ENCODE data around the gene TANC1. TPM values are rescaled to one million over a fixed set of nuclear protein-coding genes. Genes with fewer than 3 reads are reported as not detected.

The TANC1 gene
- total RNA-seq, 2 donors from 2014 or later, result 70.1 to 86.1 TPM

- Histone ChIP-seq H3K9me3 (no peaks in the 10 kb centered on the region), H3K4me1 (ENCODE audit: control insufficient read depth in 1 of 2, low read depth in 2 of 2) (peaks cover 0 to 24% of the 10 kb centered on the region in 2 donors), H3K27me3 (replicated peaks; ENCODE audit: insufficient read depth) (no peaks in the 10 kb centered on the region), H3K4me3 (no peak overlapping the region), H3K27ac (no peak overlapping the region), H3K36me3 (no peaks in the 10 kb centered on the region)
- ATAC-seq (ENCODE audit: insufficient number of reproducible peaks, low FRiP score, low read depth), result no peak
- no peak for DNase-seq (ENCODE audit: low spot score)
- TF ChIP-seq, protein P1, sequence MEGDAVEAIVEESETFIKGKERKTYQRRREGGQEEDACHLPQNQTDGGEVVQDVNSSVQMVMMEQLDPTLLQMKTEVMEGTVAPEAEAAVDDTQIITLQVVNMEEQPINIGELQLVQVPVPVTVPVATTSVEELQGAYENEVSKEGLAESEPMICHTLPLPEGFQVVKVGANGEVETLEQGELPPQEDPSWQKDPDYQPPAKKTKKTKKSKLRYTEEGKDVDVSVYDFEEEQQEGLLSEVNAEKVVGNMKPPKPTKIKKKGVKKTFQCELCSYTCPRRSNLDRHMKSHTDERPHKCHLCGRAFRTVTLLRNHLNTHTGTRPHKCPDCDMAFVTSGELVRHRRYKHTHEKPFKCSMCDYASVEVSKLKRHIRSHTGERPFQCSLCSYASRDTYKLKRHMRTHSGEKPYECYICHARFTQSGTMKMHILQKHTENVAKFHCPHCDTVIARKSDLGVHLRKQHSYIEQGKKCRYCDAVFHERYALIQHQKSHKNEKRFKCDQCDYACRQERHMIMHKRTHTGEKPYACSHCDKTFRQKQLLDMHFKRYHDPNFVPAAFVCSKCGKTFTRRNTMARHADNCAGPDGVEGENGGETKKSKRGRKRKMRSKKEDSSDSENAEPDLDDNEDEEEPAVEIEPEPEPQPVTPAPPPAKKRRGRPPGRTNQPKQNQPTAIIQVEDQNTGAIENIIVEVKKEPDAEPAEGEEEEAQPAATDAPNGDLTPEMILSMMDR (IDR thresholded peaks at IDR 0.05), result no peak
Measured at GRCh38 chr2:159154366-159154765, 185.9 kb downstream of the TANC1 start.

DNA sequence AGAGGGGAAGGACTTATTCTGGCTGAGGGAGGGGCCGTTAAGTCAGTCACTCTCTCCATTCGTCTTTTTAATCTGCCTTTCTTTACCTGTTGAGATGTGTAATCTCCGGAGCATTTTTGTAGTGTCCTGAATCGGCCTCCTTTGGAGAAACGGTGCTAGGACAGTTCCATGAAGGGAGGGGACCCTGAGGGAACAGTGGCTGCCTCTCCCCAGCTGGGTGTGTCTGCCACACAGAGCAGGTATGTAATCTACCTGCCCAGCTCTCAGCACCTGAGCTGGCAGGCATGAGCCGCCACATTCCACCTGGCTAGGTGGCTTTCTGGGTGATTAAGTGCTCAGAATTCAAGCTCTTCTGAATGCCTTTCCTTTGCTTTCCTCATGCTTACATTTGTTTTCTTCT lies 186.9 kb downstream of the TANC1 start:
- DNase-seq (ENCODE audit: low spot score) (no peak), ATAC-seq (ENCODE audit: insufficient number of reproducible peaks, low FRiP score, low read depth) (no peak)
- Histone ChIP-seq H3K27me3 (replicated peaks; ENCODE audit: insufficient read depth) (no peaks in the 10 kb centered on the region), H3K27ac (no peak overlapping the region), H3K4me1 (ENCODE audit: control insufficient read depth in 1 of 2, low read depth in 2 of 2) (peaks cover 0 to 20% of the 10 kb centered on the region in 2 donors), H3K4me3 (no peak overlapping the region), H3K36me3 (no peaks in the 10 kb centered on the region), H3K9me3 (no peaks in the 10 kb centered on the region)
- TF ChIP-seq, protein P1 (IDR thresholded peaks at IDR 0.05), result no peak

DNA sequence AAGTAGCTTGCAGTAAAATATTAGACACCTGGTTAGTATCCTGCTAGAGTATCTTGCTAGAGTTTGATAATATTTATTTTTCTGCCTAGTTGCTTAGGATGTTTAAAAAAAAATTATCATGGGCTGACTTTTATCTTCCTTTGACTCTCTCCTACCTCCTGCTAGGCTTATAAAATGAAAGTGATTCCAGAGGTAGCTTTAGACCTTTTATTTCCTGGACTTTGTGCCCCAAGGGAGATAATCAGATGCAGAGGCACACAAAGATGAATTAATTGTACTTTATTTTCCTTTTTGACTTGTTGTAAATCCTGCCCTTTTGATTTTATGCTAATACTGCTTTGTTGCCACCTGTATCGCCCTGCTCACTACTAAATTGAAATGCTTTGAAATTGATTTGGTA lies 187.4 kb downstream of the TANC1 start:
- Histone ChIP-seq H3K9me3 (no peaks in the 10 kb centered on the region), H3K27me3 (replicated peaks; ENCODE audit: insufficient read depth) (no peaks in the 10 kb centered on the region), H3K27ac (no peak overlapping the region), H3K36me3 (peaks cover under 1% of the 10 kb centered on the region), H3K4me1 (ENCODE audit: control insufficient read depth in 1 of 2, low read depth in 2 of 2) (peaks cover 0 to 16% of the 10 kb centered on the region in 2 donors), H3K4me3 (no peak overlapping the region)
- no peak for DNase-seq (ENCODE audit: low spot score)
- no peak for ATAC-seq (ENCODE audit: insufficient number of reproducible peaks, low FRiP score, low read depth)
- TF ChIP-seq, protein P1 (IDR thresholded peaks at IDR 0.05), result no peak

DNA sequence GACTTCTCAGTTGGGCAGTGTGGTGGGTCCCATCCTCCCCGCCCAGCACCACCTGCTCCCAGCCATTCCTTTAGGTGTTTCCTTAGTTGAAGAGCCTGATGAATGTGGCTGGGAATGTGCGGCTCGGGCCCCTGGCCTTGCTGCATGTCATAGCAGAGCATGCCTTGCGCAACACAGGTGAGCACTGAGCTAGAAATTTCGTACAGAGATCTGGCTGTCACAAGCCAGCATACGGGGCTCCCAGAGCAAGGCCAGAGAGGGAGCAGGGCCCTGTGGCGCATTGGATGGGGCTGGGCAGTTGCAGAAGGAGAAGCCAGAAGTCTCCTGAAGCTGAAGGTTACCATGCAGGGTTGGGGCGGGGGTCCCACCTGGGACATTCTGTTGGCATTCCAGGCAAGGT lies 188.4 kb downstream of the TANC1 start:
- no peak for DNase-seq (ENCODE audit: low spot score)
- TF ChIP-seq, protein P1 (IDR thresholded peaks at IDR 0.05), result no peak
- Histone ChIP-seq H3K4me3 (no peak overlapping the region), H3K27ac (no peak overlapping the region), H3K27me3 (replicated peaks; ENCODE audit: insufficient read depth) (no peaks in the 10 kb centered on the region), H3K4me1 (ENCODE audit: control insufficient read depth in 1 of 2, low read depth in 2 of 2) (peaks cover 0 to 15% of the 10 kb centered on the region in 2 donors), H3K9me3 (no peaks in the 10 kb centered on the region), H3K36me3 (peaks cover 11% of the 10 kb centered on the region)
- no peak for ATAC-seq (ENCODE audit: insufficient number of reproducible peaks, low FRiP score, low read depth)

DNA sequence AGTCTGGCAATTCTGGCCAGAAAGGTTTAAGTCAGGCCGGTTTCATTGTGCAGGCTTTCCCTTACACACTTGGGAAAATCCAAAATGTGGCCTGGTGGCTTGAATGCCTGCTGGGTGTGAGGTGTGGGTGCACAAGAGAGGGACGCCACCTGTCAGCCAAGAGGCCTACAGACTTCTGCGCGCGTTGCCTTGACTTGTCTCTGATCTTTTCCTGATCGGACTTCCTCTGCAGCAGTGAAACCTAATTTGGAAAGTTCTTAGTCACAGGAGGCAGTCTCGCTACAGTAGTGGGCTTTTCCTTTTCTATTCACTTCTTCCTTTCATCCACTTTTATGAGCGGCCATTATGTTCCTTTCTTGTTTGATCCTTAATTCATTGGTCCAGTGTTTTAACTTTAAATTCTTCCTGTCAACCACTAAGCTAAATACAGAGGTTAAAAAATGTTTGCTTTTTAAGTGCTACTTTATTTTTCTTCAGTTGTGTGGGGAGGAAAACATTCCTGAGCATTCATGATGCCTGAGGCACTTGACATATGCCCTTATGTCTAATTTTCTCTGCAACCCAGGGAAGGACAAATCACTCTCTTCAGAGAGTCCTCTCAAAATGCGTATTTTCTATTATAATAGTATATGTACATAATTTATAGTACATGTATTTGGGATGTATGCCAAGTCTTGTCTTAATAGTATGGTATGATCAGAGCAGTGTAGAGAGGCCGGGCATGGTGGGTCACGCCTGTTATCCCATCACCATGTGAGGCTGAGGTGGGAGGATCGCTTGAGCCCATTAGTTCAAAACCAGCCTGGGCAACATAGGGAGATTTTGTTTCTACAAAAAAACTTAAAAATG lies 189.1 kb downstream of the TANC1 start:
- TF ChIP-seq, protein P1 (IDR thresholded peaks at IDR 0.05), result no peak
- no peak overlapping the region for H3K27ac ChIP-seq
- no peak for DNase-seq (ENCODE audit: low spot score)
- no peaks in the 10 kb centered on the region for H3K27me3 ChIP-seq (replicated peaks; ENCODE audit: insufficient read depth)
- no peaks in the 10 kb centered on the region for H3K9me3 ChIP-seq
- ATAC-seq (ENCODE audit: insufficient number of reproducible peaks, low FRiP score, low read depth), result no peak
- H3K4me3 ChIP-seq, result no peak overlapping the region
- H3K36me3 ChIP-seq, result peaks cover 13% of the 10 kb centered on the region
- H3K4me1 ChIP-seq (ENCODE audit: control insufficient read depth in 1 of 2, low read depth in 2 of 2), result peaks cover 0 to 15% of the 10 kb centered on the region in 2 donors

All from thoracic aorta (tissue), 2 donors.